K562 treated with DMSO at 1 percent for 12 hours (cell line): ENCODE data around the gene INO80. TPM values are rescaled to one million over a fixed set of nuclear protein-coding genes. Genes with fewer than 3 reads are reported as not detected.

Experiments used
- total RNA-seq: library from RNA; unstranded; fragments of 300-600 nt; gene quantifications from 2 replicates; pipeline ENCODE4 v1.2.3, GENCODE V29; 2022; ENCODE audit not compliant: insufficient read depth

The INO80 gene
- total RNA-seq: 3.8 and 11.0 TPM in 2 replicates

GRCh38 chr15:41116116-41116961 lies at the start of gene INO80:
INO80 (minus strand) TSS chr15:41116280; CDS start chr15:41096310, 19,970 bp downstream.

GRCh38 chr15:40952901-40953712 lies 163.0 kb downstream of the INO80 start, which contains the start of gene CHAC1:
CHAC1 (plus strand) TSS chr15:40953471; CDS start chr15:40953584, 113 bp downstream.

Other genes starting within 250 kb of the INO80 start
- 1.2 and 1.6 TPM in 2 replicates for gene RHOV, start 242.0 kb downstream of the INO80 start, total RNA-seq
- gene VPS18, start 221.8 kb downstream of the INO80 start, total RNA-seq: 29.8 and 37.0 TPM in 2 replicates
- 0.38 and 1.3 TPM in 2 replicates for gene DLL4, start 186.9 kb downstream of the INO80 start, total RNA-seq
- 62.3 and 70.1 TPM in 2 replicates for gene CHAC1, start 162.8 kb downstream of the INO80 start, total RNA-seq
- not detected in 2 replicates for gene EXD1, start 114.5 kb upstream of the INO80 start, total RNA-seq
- gene CHP1, start 115.0 kb upstream of the INO80 start, total RNA-seq: 33.2 and 77.7 TPM in 2 replicates
- 71.3 and 86.3 TPM in 2 replicates for gene OIP5, start 216.3 kb upstream of the INO80 start, total RNA-seq
- gene NUSAP1, start 216.6 kb upstream of the INO80 start, total RNA-seq: 63.4 and 166 TPM in 2 replicates